Glutamatergic neuron (in vitro differentiated cells): ENCODE measurements around the gene CDCA5. TPM values are rescaled to one million over a fixed set of nuclear protein-coding genes. Genes with fewer than 3 reads are reported as not detected.

Source experiments
- DNase-seq: peaks from one replicate; pipeline ENCODE4 v3.0.0; 2022
- H3K27ac Mint-ChIP-seq: one replicate; pipeline ENCODE4 v1.8.0; 2020; ENCODE audit warnings: mild to moderate bottlenecking, mixed read lengths, inconsistent platforms; ENCODE audit not compliant: unreplicated experiment
- H3K27me3 Mint-ChIP-seq: one replicate; pipeline ENCODE4 v1.8.0; 2020; ENCODE audit warnings: mild to moderate bottlenecking, moderate library complexity, mixed read lengths, inconsistent platforms; ENCODE audit not compliant: unreplicated experiment
- H3K36me3 Mint-ChIP-seq: one replicate; pipeline ENCODE4 v1.8.0; 2020; ENCODE audit warnings: mild to moderate bottlenecking, mixed read lengths, inconsistent platforms; ENCODE audit not compliant: unreplicated experiment
- H3K4me1 Mint-ChIP-seq: one replicate; pipeline ENCODE4 v1.8.0; 2020; ENCODE audit warnings: mild to moderate bottlenecking, low read depth, mixed read lengths, inconsistent platforms; ENCODE audit not compliant: unreplicated experiment
- H3K4me3 Mint-ChIP-seq: one replicate; pipeline ENCODE4 v1.8.0; 2020; ENCODE audit warnings: mild to moderate bottlenecking, mixed read lengths, inconsistent platforms; ENCODE audit not compliant: unreplicated experiment
- H3K9me3 Mint-ChIP-seq: one replicate; pipeline ENCODE4 v1.8.0; 2020; ENCODE audit warnings: mild to moderate bottlenecking, moderate library complexity, mixed read lengths, inconsistent platforms; ENCODE audit not compliant: unreplicated experiment
- total RNA-seq: library from RNA; stranded (reverse); fragmentation: NEBNext Ultra II Directional; extraction: Animal tissue kit (Norgen Biotek cat#: 25700); gene quantifications from one replicate; pipeline ENCODE4 v1.2.1, GENCODE V29; 2021; ENCODE audit not compliant: unreplicated experiment
- TF ChIP-seq, protein P1 (sequence below): fragments of 200-600 bp; sonication (generic); IDR thresholded peaks from one replicate; pipeline ENCODE4 v1.5.0; 2021; ENCODE audit not compliant: partially characterized antibody, unreplicated experiment

CDCA5 gene
- total RNA-seq, 1 donor from 2014 or later = 7.7 TPM

- peaks cover 10% of the 10 kb centered on the region for H3K4me1 Mint-ChIP-seq
- TF ChIP-seq, protein P1, sequence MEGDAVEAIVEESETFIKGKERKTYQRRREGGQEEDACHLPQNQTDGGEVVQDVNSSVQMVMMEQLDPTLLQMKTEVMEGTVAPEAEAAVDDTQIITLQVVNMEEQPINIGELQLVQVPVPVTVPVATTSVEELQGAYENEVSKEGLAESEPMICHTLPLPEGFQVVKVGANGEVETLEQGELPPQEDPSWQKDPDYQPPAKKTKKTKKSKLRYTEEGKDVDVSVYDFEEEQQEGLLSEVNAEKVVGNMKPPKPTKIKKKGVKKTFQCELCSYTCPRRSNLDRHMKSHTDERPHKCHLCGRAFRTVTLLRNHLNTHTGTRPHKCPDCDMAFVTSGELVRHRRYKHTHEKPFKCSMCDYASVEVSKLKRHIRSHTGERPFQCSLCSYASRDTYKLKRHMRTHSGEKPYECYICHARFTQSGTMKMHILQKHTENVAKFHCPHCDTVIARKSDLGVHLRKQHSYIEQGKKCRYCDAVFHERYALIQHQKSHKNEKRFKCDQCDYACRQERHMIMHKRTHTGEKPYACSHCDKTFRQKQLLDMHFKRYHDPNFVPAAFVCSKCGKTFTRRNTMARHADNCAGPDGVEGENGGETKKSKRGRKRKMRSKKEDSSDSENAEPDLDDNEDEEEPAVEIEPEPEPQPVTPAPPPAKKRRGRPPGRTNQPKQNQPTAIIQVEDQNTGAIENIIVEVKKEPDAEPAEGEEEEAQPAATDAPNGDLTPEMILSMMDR = no peak
- peaks cover 16% of the 10 kb centered on the region for H3K27me3 Mint-ChIP-seq
- DNase-seq = peak; percentile 97
- H3K4me3 Mint-ChIP-seq = peak within 1 kb of the TSS; percentile 95
- H3K27ac Mint-ChIP-seq = peak within 1 kb of the TSS; percentile 93
- peaks cover 13% of the 10 kb centered on the region for H3K9me3 Mint-ChIP-seq
- no peaks in the 10 kb centered on the region for H3K36me3 Mint-ChIP-seq
These were observed 28.1 kb upstream of the CDCA5 start, which contains the start of gene TM7SF2 for GRCh38 chr11:65111744-65112545. Gene TM7SF2 (plus strand): TSS chr11:65111872. CDS start chr11:65112016, 144 bp downstream.

- H3K36me3 Mint-ChIP-seq = no peaks in the 10 kb centered on the region
- DNase-seq = no peak
- H3K27ac Mint-ChIP-seq = peak overlapping the region; percentile 43
- TF ChIP-seq, protein P1 = no peak
- H3K4me1 Mint-ChIP-seq = peaks cover 10% of the 10 kb centered on the region
- peak overlapping the region; percentile 95 for H3K4me3 Mint-ChIP-seq
- H3K9me3 Mint-ChIP-seq = peaks cover 15% of the 10 kb centered on the region
- H3K27me3 Mint-ChIP-seq = peaks cover 18% of the 10 kb centered on the region
These were observed 27.4 kb upstream of the CDCA5 start for GRCh38 chr11:65111159-65111743.

DNA sequence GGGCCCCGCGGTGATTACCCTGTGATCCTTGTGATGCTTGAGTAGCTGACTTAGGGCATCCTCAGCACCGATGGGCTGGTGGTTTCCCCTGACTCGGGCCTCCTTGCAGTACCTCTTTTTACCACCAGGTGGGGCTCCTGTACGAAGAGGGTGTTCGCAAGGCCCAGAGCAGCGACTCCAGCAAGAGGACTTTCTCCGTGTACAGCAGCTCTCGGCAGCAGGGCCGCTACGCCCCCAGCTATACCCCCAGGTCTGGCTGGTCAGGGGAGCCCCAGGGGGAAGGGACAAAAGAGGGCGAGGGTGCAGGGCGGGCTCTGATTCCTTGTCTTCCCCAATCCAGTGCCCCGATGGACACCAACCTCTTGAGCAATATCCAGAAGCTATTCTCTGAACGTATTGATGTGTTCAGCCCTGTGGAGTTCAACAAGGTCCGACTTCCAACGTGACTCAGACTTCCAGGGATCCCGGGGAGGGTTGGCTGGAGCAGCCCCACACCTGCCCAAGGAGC is 26.6 kb upstream of the CDCA5 start:
- no peaks in the 10 kb centered on the region for H3K36me3 Mint-ChIP-seq
- peak overlapping the region; percentile 15 for H3K4me3 Mint-ChIP-seq
- H3K9me3 Mint-ChIP-seq = peaks cover 13% of the 10 kb centered on the region
- TF ChIP-seq, protein P1 = peak; percentile 100
- H3K4me1 Mint-ChIP-seq = peaks cover 10% of the 10 kb centered on the region
- peak overlapping the region; percentile 17 for H3K27ac Mint-ChIP-seq
- DNase-seq = peak; percentile 98
- peaks cover 21% of the 10 kb centered on the region for H3K27me3 Mint-ChIP-seq

DNA sequence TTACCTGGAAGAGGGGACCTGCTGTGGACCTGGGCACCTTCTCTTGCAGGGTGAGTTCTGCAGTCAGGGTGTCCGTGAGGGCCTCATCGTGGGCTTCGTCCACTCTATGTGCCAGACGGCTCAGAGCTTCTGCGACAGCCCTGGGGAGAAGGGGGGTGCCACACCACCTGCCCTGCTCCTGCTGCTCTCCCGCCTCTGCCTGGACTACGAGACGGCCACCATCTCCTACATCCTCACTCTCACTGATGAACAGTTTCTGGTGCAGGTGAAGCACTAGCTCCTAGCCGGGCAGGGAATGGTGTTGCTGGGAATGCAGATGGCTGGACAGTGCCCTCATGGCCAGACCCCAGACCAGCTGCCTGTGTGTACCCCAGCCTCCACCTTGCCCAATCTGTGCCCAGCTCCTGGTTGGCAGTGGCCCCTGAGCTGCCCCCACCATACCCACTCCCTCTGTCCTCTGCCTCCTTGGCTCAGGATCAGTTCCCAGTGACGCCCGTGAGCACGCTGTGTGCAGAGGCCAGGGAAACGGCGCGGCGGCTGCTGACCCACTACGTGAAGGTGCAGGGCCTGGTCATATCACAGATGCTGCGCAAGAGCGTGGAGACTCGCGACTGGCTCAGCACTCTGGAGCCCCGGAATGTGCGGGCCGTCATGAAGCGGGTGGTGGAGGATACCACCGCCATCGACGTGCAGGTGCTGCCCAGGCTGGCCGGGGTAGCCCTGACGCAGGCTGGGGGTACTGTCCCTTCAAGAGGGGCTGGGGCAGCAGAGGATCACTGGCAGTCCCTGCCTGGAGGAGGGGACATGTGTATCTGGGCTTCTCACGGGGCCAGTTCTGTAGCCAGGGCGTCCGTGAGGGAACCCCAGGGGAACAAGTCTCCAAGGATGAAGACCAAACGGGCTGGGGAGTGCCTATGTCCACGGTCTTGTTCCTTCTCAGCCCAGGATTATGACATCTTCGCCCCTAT is 25.7 kb upstream of the CDCA5 start:
- H3K27ac Mint-ChIP-seq = no peak overlapping the region
- no peak for DNase-seq
- H3K4me1 Mint-ChIP-seq = peaks cover 10% of the 10 kb centered on the region
- peaks cover 21% of the 10 kb centered on the region for H3K27me3 Mint-ChIP-seq
- H3K4me3 Mint-ChIP-seq = no peak overlapping the region
- H3K36me3 Mint-ChIP-seq = no peaks in the 10 kb centered on the region
- TF ChIP-seq, protein P1 = no peak
- peaks cover 15% of the 10 kb centered on the region for H3K9me3 Mint-ChIP-seq
